Gastroesophageal sphincter (tissue), 3 donors: Measurements from ENCODE around the gene TRMT2A.

Experiments used
- CTCF ChIP-seq, 4 experiments: fragments of 200-600 bp in 2 of 4; fragments of 450-650 bp in 2 of 4; sonication (generic) in 1 of 4; IDR thresholded peaks; one replicate each; pipeline ENCODE4 v1.5.1; 2017 to 2019; ENCODE audit warnings: antibody characterized with exemption in 4 of 4, mild to moderate bottlenecking in 2 of 4, moderate library complexity in 2 of 4
- EP300 ChIP-seq: sonication (generic); formaldehyde crosslinking; IDR thresholded peaks from one replicate; pipeline ENCODE4 v1.6.1; 2017; ENCODE audit warnings: antibody characterized with exemption, mild to moderate bottlenecking
- POLR2A ChIP-seq, 2 donors: fragments of 450-650 bp; IDR thresholded peaks; one replicate each; pipeline ENCODE4 v1.6.1; 2017; ENCODE audit warnings: antibody characterized with exemption in 2 of 2, mild to moderate bottlenecking in 2 of 2, moderate library complexity in 1 of 2

DNA sequence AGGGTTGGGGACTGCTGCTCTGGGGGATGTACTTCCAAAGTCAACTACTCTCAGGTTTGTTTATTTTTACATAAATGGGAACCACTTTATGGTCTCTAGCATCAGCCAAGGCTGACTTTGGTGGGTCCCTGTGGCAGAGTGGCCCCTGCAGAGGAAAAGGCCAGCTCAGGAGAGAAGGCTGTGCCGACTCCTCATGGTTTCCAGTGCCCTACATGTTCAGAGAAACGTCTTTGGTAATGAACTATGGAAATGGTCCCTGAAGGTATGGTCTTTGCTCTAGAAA is 11.5 kb upstream of the TRMT2A start:
- no peak for TF ChIP-seq EP300
- no peak for TF ChIP-seq POLR2A (IDR thresholded peaks at IDR 0.05)
- no peak for TF ChIP-seq CTCF (IDR thresholded peaks at IDR 0.05)
